Measurements from ENCODE around the gene C16orf96. TPM values are rescaled to one million over a fixed set of nuclear protein-coding genes. Genes with fewer than 3 reads are reported as not detected.

C16orf96 gene
- total RNA-seq, 1 experiment from 2014 or later: 1.4 TPM

DNA sequence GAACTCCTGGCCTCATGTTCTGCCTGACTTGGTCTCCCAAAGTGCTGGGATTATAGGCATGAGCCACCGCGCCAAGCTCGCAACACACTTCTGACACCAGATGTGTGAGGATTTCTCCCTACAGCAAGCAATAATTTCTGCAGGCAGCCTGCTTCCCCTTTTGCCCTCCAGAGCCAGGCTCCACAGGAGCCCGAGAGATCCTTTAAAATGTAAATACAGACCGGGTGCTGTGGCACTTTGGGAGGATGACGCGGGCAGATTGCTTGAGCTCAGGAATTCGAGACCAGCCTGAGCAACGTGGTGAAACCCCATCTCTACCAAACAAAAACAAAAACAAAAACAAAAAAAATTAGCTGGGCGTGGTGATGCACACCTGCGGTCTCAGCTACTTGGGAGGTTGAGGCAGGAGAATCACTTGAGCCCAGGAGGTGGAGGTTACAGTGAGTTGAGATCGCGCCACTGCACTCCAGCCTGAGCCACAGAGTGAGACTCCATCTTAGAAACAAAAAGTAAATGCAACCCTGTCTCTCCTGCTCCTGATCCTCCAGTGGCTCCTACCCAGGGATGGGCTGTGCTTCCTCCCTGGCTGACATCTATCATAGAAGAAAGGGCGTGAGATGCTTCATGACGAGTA, 14.7 kb downstream of the C16orf96 start:
- Histone ChIP-seq H3K4me1 (ENCODE audit: insufficient read depth, low read length) (peaks cover 4% of the 10 kb centered on the region; the same call in 1 of the 2 replicates), H2BK5ac (ENCODE audit: insufficient read length, low read length) (peak overlapping the region; percentile 33), H2BK20ac (ENCODE audit: low read depth, low read length, poor library complexity, severe bottlenecking) (peak overlapping the region; percentile 33), H3K23ac (ENCODE audit: insufficient read length, low read depth, low read length) (no peak overlapping the region), H3T11ph (ENCODE audit: low read length) (no peak overlapping the region), H3K23me2 (ENCODE audit: insufficient read length, low read depth, low read length, poor library complexity, severe bottlenecking) (no peaks in the 10 kb centered on the region), H3K56ac (ENCODE audit: insufficient read length, low read depth, low read length) (no peak overlapping the region), H4K91ac (ENCODE audit: insufficient read length, low read depth, low read length) (peak overlapping the region; percentile 87), H3K4ac (ENCODE audit: low read depth, low read length) (peak overlapping the region; percentile 12; the same call in 1 of the 2 replicates), H3K79me2 (ENCODE audit: insufficient read depth, low read length) (no peaks in the 10 kb centered on the region), H3K14ac (ENCODE audit: insufficient read depth, low read length) (peak overlapping the region; percentile 79; the same call in 1 of the 2 replicates), H3K9ac (ENCODE audit: extremely low read depth, insufficient read length, low read length) (peak overlapping the region; percentile 46), H3K79me1 (ENCODE audit: insufficient read depth, low read depth, low read length, poor library complexity, severe bottlenecking) (no peaks in the 10 kb centered on the region), H4K20me1 (ENCODE audit: control insufficient read depth, insufficient read depth, insufficient read length) (no peaks in the 10 kb centered on the region), H3K27me3 (ENCODE audit: insufficient read depth, low read length) (no peaks in the 10 kb centered on the region), H4K5ac (ENCODE audit: insufficient read length, low read depth, low read length) (peak overlapping the region; percentile 25), H3K27ac (ENCODE audit: insufficient read length, low read depth, low read length) (peak overlapping the region; percentile 84), H4K8ac (replicated peaks; ENCODE audit: insufficient read length, low read depth, low read length) (no peak overlapping the region), H2BK120ac (ENCODE audit: low read depth, low read length, poor library complexity, severe bottlenecking) (peak overlapping the region; percentile 70), H3K4me2 (ENCODE audit: insufficient read depth, insufficient read length, low read length) (peak overlapping the region; percentile 31), H2AFZ (ENCODE audit: low read length) (no peak overlapping the region), H3K9me3 (ENCODE audit: control insufficient read depth, low read depth, low read length) (no peaks in the 10 kb centered on the region), H2BK12ac (ENCODE audit: insufficient read length, low read depth, low read length) (peak overlapping the region; percentile 97), H2AK5ac (ENCODE audit: insufficient read length, low read length) (peak overlapping the region; percentile 31), H3K18ac (ENCODE audit: insufficient read length, low read depth, low read length) (peak overlapping the region; percentile 82), H2BK15ac (ENCODE audit: low read depth, low read length) (no peak overlapping the region)
- Mint-ChIP-seq H3K27me3 (ENCODE audit: low read depth) (peaks cover 25% of the 10 kb centered on the region), H3K36me3 (ENCODE audit: insufficient read depth in 1 of 3, low read depth in 3 of 3) (peaks cover 0 to 9% (median 0%) of the 10 kb centered on the region in 3 experiments; a peak in 5 of 7 replicates), H3K4me3 (peak overlapping the region; percentile 46 to 68), H3K27ac (peak overlapping the region; percentile 98), H3K4me1 (peaks cover 24 to 37% of the 10 kb centered on the region in 2 experiments), H3K9me3 (no peaks in the 10 kb centered on the region; a peak in 1 of 5 replicates)
- DNase-seq: peak; percentile 92
- WGBS (ENCODE audit: extremely low coverage, insufficient read length, low lambda C conversion rate): no CpG with 5 or more reads among the region's 15 CpGs
- TF ChIP-seq, protein P1, sequence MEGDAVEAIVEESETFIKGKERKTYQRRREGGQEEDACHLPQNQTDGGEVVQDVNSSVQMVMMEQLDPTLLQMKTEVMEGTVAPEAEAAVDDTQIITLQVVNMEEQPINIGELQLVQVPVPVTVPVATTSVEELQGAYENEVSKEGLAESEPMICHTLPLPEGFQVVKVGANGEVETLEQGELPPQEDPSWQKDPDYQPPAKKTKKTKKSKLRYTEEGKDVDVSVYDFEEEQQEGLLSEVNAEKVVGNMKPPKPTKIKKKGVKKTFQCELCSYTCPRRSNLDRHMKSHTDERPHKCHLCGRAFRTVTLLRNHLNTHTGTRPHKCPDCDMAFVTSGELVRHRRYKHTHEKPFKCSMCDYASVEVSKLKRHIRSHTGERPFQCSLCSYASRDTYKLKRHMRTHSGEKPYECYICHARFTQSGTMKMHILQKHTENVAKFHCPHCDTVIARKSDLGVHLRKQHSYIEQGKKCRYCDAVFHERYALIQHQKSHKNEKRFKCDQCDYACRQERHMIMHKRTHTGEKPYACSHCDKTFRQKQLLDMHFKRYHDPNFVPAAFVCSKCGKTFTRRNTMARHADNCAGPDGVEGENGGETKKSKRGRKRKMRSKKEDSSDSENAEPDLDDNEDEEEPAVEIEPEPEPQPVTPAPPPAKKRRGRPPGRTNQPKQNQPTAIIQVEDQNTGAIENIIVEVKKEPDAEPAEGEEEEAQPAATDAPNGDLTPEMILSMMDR (conservative IDR thresholded peaks at IDR 0.05): no peak
